ENCODE results near the gene DYDC1. TPM values are rescaled to one million over a fixed set of nuclear protein-coding genes. Genes with fewer than 3 reads are reported as not detected.

The DYDC1 gene
- total and polyA plus RNA-seq, 2 of the 13 experiments (the other 11 are each of a cell fraction or from before 2014, with no cell fraction given) = not detected

GRCh38 chr10:80321183-80321582 lies 35.4 kb downstream of the DYDC1 start (continued):
- TF ChIP-seq ZNF687 (CRISPR knock-in tag; IDR thresholded peaks at IDR 0.05) (no peak), ZNF563 (CRISPR knock-in tag; IDR thresholded peaks at IDR 0.05) (no peak), POLR2AphosphoS2 (IDR thresholded peaks at IDR 0.05; ENCODE audit: low read depth, low read length) (no peak), ZNF30 (CRISPR knock-in tag; IDR thresholded peaks at IDR 0.05) (no peak), CBX5 (CRISPR knock-in tag; IDR thresholded peaks at IDR 0.05; ENCODE audit: borderline replicate concordance) (no peak)
- TF ChIP-seq, protein P1, sequence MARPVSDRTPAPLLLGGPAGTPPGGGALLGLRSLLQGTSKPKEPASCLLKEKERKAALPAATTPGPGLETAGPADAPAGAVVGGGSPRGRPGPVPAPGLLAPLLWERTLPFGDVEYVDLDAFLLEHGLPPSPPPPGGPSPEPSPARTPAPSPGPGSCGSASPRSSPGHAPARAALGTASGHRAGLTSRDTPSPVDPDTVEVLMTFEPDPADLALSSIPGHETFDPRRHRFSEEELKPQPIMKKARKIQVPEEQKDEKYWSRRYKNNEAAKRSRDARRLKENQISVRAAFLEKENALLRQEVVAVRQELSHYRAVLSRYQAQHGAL (CRISPR knock-in tag; IDR thresholded peaks at IDR 0.05; ENCODE audit: not compliant biosample characterization) = no peak

DNA sequence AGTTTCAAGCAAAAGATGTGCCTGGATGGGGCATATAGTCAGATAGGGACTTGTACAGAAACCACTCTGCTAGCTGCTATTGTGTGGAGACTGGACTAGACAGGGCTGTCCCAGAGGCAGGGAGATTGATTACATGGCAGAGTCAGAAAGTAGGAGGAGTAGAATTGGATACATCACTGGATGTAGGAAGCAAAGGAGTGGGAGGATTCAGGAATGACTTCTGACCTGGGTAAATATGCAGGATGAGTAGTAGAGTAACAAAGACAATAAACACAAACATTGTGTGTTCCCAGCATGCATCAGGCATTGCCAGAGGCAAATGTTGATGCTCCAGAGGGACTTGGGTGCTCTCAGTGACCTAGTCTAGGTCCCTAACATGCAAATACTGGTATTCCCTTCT lies 36.2 kb downstream of the DYDC1 start:
- H3K27ac ChIP-seq (ENCODE audit: extremely low read length, insufficient read depth, low read length) = peak overlapping the region; percentile 2
- CTCF ChIA-PET (ENCODE audit: low intra/inter-chr PET ratio, low total read pairs) = no interaction called here
- no TSS peak for BruUV-seq (replicated peaks)
- in situ Hi-C loops (cut with HindIII; ENCODE audit: extremely low pct_ligation_motif_present, low pct_unique_long_range_greater_than_20kb) (no loop called here), intact Hi-C loops (cut with micrococcal nuclease; ENCODE audit: unreplicated experiment) (loop anchor here (1.0 to 5.0 kb wide), 2 partner anchors 58 to 135 kb away; no protein-coding TSS in a partner anchor)
- H3K4me3 ChIP-seq (replicated peaks in 1 of 3; ENCODE audit: insufficient read depth in 1 of 3, low read depth in 2 of 3, low read length in 3 of 3) = no peak overlapping the region
- no peaks in the 10 kb centered on the region for H3K27me3 ChIP-seq (ENCODE audit: control insufficient read depth in 1 of 2, insufficient read depth in 2 of 2, low read length in 2 of 2)
- no peaks in the 10 kb centered on the region for H4K20me1 ChIP-seq (ENCODE audit: insufficient read depth, low read length)
- no peaks in the 10 kb centered on the region for H3K9me3 ChIP-seq (ENCODE audit: low read length)
- peak; percentile 15 for FAIRE-seq
- H2AFZ ChIP-seq (ENCODE audit: low read length) = no peak overlapping the region
- POLR2A ChIA-PET = no interaction called here
- no peaks in the 10 kb centered on the region for H3K79me2 ChIP-seq (ENCODE audit: insufficient read depth, low read length)
- H3K4me2 ChIP-seq (ENCODE audit: low read depth, low read length) = peak overlapping the region; percentile 5; the same call in 1 of the 2 replicates
- H3K36me3 ChIP-seq (replicated peaks in 1 of 2; ENCODE audit: control insufficient read depth in 1 of 2, insufficient read depth in 2 of 2, low read length in 2 of 2) = no peaks in the 10 kb centered on the region
- H3K9ac ChIP-seq (ENCODE audit: insufficient read depth, low read depth, low read length) = no peak overlapping the region
- DNase-seq (ENCODE audit: low spot score) = peak; percentile 39
- H3K4me1 ChIP-seq (ENCODE audit: insufficient read depth, low read length) = peaks cover 54% of the 10 kb centered on the region
- ATAC-seq = peak; percentile 95
- TF ChIP-seq FOXP1 (IDR thresholded peaks at IDR 0.05) = peak; percentile 79
- TF ChIP-seq FOXP1 (CRISPR knock-in tag; IDR thresholded peaks at IDR 0.05) = peak; percentile 94
- no peak for TF ChIP-seq ZNF234 (CRISPR knock-in tag; conservative IDR thresholded peaks at IDR 0.05)
- peak; percentile 32; the same call in 1 of the 2 replicates for TF ChIP-seq ZMYM3 (CRISPR knock-in tag; IDR thresholded peaks at IDR 0.05)
- no peak for TF ChIP-seq MZF1 (CRISPR knock-in tag; IDR thresholded peaks at IDR 0.05; ENCODE audit: borderline replicate concordance)
- TF ChIP-seq NR2F1 (CRISPR knock-in tag; IDR thresholded peaks at IDR 0.05) = peak; percentile 39 to 80; a peak in 2 of 4 replicates
- peak; percentile 55 for TF ChIP-seq SP5 (CRISPR knock-in tag; IDR thresholded peaks at IDR 0.05; ENCODE audit: borderline replicate concordance, low read depth)
- 0 out of 2 replicates have a peak, but pooled peaks have one; percentile 21 for TF ChIP-seq HDAC2 (CRISPR knock-in tag; IDR thresholded peaks at IDR 0.05)
- TF ChIP-seq RXRB (CRISPR knock-in tag; IDR thresholded peaks at IDR 0.05; ENCODE audit: borderline replicate concordance) = 0 out of 2 replicates have a peak, but pooled peaks have one; percentile 23
- TF ChIP-seq NR2F2 (IDR thresholded peaks at IDR 0.05; ENCODE audit: borderline replicate concordance, low read depth) = peak; percentile 58; the same call in 1 of the 2 replicates

All from HepG2 (cell line).